ENCODE measurements around the gene VSTM2L.
A peak's percentile ranks its signal among the peaks of the same experiment; 100 is the strongest.

Gene VSTM2L

DNA sequence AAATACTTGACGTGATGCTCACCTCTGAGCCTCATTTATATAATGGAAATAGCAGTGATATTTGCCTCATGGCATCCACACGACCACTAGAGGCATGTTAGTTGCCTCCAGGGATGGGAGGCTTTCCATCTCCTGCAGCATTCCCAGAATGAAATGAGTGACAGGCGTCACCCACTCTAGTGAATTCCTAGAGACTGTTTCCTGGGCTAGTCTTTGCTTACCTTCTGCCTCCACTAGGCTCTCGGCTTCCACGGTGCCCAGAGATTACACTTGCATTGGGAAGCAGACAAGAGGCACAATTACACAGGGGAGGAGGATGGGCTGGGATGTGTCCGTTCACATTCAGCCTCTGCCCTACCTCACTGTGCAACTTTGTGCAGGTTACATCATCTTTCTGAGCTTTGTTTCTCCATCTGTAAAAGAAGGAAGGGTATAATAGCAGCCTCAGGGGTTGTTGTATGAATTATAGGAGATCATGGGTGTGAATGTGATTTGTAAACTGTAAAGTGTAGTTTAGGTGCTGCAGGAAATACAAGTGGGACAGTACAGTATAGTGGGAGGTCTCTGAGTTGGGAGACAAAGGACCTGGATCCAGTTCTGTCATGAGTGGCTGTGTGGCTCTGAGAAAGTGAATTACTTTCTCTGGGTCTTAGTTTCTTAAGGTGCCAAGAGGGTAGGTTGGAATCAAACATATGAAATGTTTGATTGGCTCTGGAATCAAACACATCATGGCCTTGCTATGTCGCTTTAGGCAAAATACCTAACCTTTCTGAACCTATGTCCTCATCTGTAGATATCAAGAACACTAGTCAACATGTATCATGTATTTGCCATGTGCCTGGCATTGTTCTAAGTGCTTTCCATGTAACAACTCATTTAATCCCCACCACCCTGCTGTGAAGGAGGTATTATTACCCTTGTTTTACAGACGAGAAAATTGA lies 3.6 kb upstream of the VSTM2L start:
- DNase-seq (ENCODE audit: low read depth in 2 of 2): no peak

DNA sequence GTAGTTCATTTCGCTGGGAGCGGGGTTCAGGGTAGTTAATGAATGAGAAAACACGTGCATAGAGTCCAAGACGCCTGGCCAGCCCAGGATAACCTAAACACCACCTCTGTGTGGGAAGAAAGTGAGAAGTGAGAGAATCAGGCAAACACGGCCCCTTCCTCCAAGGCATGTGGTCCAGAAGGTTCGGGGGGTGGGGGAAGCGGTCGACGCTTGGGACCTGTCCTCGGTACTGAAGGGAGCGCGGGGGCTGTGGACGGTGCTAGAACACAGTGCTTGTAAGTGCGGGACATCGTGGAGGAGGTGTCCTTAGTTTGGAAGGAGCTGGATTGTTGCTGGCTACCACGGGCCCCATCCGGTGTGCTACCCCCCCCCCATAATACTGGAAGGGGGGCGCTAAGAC lies 1.7 kb upstream of the VSTM2L start:
- DNase-seq (ENCODE audit: low read depth in 2 of 2): no peak

DNA sequence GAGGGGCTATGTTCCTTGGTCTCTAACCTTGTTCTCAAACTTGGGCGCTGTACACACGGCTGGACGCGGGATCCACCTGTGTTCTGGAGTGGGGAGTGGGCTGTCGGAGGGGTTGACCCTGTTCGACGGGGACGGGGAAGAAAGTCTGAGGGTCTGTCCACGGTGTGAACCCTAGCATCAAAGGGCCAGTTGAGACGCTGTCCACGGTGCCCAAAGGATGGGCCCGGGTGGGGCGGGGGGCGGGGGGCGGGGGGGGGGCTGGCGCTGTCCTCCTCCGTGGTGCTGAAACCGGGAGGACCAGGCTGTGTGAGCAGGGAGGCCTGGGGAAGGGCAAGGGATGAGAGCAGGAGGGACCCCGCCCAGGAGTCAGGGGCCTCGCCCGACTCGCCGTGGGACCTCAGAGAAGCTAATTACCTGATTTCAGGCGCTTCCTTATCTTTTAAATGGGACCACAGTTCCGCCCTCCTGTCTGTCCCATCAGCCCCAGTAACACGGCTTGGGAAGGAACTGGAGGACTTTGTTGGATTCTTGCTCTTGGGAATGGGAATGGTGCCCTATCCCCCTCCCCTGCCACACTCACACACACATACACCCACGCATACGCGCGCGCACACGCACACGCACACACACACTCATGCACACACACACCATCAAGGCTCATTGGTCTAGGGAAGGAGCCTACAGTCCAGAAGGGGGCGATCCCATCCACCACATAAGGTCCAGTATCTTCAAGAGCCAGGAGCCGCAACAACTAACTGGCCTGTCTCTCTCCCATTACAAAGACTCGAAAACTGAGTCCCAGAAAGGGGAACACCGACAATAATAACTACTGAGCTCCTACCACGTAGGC lies 1.0 kb upstream of the VSTM2L start:
- peak in 1 of 2 experiments; percentile 22 for DNase-seq (ENCODE audit: low read depth in 2 of 2)

DNA sequence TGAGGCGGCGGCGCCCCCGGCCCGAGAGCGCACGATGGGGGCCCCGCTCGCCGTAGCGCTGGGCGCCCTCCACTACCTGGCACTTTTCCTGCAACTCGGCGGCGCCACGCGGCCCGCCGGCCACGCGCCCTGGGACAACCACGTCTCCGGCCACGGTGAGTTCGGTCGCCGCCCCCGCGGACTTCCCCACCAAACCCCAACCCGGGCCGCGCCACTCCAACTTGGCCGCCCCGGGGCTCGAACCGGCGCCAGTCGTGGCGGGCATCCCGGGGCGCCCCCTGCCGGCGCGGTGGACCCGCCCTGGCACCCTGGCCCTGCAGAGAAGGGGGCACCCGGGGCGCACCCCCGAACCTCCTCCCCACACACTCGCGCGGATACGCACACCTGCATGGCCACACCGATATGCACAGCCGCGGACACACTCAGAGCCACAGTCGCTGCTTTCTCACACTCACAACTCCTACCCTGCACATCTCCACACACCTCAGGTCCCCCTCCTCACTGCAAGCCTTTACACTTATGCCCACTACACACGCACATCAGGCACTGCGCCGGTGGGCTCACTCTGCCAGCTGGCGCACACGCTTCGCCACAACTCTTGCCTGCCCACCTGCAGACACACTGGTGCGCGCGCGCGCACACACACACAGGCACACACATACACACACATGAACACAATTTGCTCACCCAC lies 535 bp downstream of the VSTM2L start:
- no peak for DNase-seq (ENCODE audit: low read depth in 2 of 2)

DNA sequence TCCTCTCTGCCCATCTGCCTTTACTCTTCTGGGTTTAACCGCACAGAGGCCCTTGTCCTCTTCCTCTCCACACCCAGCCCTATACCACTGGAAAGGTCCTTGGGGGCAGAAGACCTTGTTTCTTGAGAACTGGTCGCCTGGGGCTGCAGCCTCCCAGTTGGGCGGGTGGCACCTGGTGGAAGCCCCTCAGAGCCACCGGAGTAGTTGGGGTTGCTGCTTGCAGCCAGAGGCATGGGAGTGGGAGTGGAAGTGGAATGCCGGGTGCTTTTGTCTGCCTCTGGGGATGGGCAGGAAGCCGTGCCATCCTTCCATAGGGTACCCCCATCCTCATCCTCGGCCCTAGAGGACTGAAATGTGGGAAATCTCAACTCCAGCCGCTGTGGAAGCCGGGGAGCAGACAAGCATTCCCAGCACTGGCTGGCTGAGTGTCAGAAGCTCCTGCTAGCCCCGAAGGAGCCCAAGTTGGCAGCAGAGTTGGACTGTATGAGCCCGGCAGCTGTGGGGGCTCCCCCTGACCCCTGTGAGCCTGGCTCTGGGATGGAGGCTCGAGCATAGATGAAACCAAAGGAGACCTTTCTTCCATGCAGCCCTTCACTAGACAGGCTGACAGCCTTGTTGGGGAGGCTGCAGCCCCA lies 1.2 kb downstream of the VSTM2L start:
- no peak for DNase-seq (ENCODE audit: low read depth in 2 of 2)

DNA sequence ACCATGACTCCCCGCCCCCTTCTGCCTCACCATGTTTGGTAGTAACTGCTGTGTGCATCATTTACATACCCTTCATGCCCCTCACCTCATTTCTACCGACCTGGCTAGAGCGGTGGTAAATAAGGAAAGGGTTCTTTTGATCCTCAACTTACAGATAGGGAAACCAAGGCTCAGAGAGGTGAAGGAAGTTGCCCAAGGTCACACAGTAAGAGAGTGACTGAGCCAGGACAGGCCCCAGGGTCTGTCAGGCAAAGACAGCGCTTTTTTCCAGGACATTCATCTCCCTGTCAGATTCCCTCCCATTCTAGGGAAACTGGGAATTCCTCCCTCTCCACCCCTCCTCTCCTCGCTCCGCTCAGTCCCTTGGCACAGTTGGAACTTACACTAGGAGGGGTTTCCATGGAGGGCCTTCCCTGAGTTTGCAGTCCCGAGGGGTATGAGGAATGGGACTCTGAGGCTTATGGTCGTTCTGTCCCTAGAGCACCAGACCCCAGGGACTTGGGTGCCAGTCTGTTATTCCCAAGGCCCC lies 2.0 kb downstream of the VSTM2L start:
- no peak for DNase-seq (ENCODE audit: low read depth in 2 of 2)

DNA sequence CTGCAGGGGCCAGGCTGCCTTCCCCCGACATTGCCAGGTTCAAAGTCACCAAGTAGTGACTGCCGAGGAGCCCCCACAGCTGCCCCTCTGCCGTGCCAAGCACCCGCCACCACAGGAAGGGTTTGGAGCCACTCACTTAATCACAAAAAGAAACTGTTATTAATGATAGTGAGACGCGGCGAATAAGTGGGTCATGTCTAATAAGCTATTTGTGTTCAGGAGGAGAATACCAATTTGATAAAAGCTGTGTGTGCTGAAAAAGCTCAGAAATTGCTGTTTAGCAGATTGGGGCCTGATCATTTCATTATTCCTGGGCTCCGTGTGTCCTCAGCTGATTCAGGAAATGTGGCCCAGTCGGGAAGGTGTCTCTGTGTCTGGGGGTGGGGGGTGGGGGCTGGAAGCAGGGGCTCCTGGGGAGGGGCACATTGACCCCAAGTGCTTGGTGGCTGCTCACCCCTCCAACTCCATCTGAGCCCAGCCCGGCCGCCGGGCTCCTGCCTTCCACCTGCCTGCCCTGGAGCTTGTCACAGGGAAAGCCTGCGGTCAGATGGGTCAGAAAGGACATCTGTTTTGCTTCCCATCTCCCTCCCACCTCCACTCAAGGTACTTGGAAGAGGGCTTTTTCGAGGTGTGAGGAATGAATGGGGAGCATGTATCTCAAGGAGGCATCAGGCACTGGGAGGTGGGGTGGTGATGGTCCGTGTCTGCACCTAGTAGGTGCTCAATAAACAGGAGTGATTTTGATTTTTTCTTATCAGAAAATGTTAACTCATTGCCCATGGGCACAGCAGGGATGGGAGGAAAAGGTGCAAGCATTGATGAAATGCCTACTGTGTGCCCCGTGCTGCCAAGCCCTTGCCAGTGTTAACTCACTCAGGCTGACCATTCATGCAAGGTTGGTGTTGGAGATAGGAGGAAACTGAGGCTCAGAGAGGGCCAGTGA lies 3.0 kb downstream of the VSTM2L start:
- DNase-seq (ENCODE audit: low read depth in 2 of 2): no peak

DNA sequence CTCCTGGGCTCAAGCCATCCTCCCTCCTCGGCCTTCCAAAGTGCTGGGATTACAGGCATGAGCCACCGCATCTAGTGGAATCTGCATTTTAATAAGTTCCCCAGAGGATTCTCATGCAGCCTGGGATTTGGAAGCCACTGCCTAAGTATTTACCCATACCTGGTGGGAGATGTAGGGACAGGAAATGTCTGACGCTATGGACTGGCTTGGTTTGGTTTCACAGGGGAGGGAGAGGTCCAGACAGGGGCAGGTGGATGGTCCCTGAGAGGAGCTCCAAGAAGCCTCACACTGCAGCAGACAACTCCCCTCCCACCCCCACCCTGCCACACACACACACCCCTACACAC lies 4.4 kb downstream of the VSTM2L start:
- DNase-seq (ENCODE audit: low read depth in 2 of 2): no peak

DNA sequence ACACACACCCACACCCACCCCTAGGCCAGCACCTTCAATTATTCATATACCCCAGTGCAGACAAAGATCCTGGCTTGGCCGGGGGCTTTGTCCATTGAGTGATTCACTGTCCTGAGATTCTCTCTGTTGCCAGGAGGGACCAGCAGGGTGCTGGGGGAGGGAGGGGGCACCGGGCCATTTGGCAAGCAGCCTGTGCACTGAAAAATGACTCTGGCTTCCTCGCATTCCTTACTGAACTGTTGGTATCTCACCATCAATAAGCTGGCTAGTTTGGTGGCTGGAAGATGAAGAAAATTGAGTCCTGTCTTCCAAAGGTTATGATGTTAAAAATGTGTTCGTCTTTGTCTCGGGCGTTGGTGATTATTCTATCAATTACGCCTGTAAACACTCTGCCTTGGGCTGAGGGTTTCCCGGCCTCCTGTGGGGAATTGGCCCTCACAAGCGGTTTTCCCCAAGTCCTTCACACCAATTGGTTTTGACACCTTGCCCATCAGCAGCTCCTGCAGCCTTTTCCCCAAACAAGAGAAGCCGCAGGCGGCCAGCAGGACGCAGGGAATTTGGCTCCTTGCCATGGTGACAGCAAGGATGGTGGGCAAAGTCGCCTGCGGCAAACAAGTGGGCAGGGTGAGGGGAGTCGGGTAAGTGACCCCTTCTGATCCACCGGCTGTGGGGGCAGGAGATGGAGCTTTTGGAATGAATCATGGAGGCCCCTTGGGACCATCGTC lies 4.9 kb downstream of the VSTM2L start:
- DNase-seq (ENCODE audit: low read depth in 2 of 2): peak; percentile 40 to 52

DNA sequence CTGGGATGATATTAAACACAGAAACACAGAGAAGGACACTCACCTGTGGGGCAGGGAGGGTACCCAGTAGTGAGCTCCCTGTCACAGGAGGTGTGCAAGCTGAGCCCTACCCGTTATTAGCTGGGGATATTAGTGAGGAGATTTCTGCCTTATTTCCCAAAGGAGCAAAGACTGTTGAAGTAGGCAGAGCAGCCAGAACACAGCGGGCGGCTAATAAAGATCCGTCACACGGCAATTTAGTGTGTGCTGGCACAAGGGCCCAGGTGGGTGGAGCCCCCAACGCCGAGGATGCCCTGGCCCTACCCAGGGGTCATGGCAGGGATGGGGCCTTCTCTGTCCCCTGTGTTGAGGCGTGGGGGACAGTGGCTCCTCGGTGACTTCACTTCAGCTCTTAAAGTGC lies 8.3 kb downstream of the VSTM2L start:
- no peak for DNase-seq (ENCODE audit: low read depth in 2 of 2)

DNA sequence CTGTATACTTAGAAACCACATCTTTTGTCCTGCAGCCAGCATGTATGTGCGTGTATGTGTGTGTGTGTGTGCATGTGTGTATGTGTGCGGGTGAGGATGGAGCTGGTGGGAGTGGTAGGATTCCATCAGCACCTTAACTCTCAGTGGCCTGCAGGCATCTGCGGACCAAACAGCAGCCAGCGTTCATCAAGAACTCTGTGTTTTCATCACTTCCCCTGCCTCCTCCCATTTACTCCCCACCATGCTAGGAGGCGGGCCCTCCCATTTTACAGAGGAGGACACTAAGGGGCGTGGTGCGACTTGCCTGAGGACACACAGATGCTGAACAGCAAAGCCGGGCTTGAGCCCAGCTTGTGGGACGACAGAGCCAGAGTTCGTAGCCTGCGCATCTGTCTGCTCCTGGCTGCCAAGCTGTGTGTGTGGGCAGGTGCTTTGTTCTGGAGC lies 8.9 kb downstream of the VSTM2L start:
- DNase-seq (ENCODE audit: low read depth in 2 of 2): no peak

DNA sequence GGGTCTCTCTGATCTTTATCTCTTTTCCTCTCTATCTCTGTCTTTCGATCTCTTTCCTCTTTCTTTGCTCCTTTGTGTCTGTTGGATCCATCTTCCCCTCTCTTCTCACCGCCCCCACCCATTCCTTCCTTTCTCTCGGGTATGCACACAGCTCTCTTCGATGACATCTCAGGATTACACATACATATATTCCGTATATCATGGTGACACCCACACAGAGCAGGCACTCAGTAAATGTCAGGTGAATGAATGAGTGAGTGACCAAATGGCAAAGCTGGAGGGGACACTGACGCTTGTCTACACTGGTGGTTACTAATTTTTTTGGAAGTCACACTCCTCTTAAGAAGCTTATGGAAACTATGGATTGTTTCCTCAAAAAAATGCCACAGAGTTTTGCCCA lies 9.9 kb downstream of the VSTM2L start:
- no peak for DNase-seq (ENCODE audit: low read depth in 2 of 2)

DNA sequence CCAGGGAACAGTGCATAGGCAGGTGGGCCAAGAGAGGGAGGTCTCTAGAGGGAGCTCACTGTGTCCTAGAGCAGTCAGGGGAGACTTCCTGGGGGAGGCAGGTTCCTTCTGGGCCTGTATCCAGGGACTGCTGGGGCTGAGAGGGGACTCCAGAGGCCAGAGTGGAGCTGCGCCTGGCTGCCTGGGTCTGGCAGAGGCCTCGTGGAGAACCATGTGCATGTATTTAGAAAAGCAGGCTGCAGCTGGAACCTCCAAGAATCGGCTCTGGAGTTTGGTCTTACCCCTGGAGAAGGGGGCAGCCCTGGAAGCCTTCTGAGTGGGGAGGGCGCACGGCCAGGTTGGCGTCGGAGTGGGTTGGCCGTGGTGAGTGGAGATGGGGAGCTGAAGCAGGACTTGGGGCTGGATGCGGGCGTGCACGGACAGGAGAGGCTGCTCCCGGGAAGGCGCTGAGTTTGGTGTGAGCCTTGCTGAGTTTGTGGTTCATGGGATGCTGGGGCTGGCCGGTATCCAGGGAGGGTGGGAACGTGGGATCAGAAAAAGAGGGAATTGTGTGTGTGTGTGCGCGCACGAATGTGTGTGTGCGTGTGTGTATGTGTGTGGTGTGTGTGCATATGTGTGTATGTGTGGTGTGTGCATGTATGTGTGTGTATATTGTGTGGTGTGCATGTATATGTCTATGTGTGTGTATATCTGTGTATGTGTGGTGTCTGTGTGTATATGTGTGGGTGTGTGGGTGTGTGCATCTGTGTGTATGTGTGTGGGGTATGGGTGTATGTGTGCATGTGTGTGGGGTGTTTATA lies 10.8 kb downstream of the VSTM2L start:
- DNase-seq (ENCODE audit: low read depth in 2 of 2): no peak

DNA sequence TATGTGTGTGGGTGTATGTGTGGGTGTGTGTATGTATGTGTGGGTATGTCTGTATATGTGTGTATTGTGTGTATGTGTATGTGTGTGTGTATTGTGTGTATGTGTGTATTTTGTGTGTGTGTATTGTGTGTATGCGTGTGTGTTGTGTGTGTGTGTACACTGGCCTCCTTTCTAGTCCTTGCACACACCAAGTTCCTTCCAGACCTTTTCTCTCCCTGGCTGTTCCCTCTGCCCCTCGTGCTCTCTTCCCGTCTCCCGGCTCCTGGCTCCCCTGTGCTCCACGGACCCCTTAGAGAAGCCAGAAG lies 11.4 kb downstream of the VSTM2L start:
- no peak for DNase-seq (ENCODE audit: low read depth in 2 of 2)

DNA sequence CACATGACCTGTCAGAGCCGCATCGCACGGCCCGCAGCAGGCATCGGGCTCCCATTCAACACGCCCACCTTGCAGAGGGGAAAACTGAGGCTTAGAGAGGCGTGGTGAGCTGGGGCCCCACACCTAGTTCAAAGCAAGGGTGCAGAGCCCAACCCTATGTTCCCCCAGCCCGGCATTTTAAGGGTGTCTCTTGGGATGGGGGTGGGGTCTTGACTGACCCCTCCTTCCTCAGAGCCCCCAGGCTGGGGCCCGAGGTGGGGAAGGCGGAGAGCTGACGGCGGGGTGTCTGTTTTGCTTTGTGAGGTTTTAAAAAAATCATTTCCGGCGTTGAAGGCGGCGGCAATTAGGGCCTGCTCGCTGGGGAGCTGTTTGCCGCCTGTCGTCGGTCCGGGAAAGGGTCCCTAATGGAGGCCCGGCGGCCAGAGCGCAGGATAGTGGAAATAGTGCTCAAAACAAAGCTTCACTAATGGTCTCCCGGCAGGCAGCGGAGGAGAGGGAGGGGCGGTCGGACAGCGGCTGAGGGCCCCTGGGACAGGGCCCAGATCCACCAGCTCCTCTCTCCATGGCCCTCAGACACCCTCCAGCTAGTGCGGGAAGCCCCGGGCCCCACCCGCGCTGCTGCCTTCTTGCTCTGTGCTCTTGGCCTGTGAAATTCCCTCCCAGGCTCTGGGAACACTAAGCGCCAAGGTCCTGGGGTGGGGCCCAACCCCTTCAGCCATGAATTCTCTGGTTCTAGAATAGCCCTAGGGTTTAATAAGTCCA lies 11.9 kb downstream of the VSTM2L start:
- DNase-seq (ENCODE audit: low read depth in 2 of 2): no peak

DNA sequence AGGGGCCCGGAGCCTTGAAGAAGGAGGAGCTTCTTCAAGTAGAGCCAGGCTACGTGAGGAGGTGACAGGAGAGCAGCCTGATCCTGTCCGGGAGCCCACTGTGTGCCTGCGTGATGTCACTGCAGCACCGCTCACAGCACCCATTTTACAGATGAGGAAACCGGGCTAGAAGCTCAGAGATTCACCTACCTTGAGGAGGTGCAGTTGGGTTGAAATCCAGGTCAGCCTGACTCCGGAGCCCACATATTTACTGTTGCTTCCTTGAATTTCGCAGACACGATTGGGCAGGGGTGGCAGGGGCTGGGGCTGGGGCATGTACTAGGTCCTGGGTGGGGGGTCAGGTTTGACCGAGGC lies 12.5 kb downstream of the VSTM2L start:
- DNase-seq (ENCODE audit: low read depth in 2 of 2): no peak

DNA sequence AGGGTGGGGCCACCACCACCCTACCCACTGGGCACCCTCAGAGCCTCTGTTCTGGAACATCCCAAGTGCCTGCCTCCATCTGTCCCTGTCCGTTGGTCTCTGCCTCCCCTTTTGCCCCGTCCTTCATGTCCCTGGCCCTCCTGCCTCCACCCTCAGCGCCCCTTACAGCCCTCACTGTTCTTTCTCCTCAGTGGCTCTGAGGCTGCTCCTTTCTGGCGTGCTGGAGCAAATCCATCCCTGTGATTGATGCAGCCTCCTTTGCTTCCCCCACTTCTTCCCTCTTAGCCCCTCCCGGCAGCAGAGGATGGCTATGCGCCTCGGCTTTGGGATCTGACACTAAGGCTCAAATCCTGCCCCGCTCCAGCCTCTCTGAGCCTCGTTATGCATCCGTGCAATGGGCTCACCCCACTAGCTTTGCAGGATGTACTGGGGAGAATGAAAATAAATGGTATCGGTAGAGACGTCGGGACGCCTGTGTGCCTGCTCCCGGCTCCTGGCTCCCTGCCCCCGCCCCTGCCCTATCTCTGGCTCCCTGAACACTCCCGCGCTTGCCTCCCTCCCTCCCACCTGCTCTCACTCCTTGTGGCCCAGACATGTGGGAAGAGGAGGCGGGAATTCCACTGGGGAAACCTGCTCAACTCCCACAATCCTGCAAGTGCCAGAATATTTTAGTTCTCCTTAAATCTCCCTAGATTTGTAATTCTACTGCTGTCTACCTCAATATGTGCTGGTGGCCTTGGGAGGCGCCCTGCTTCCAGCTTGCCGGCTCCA lies 13.1 kb downstream of the VSTM2L start:
- no peak for DNase-seq (ENCODE audit: low read depth in 2 of 2)

DNA sequence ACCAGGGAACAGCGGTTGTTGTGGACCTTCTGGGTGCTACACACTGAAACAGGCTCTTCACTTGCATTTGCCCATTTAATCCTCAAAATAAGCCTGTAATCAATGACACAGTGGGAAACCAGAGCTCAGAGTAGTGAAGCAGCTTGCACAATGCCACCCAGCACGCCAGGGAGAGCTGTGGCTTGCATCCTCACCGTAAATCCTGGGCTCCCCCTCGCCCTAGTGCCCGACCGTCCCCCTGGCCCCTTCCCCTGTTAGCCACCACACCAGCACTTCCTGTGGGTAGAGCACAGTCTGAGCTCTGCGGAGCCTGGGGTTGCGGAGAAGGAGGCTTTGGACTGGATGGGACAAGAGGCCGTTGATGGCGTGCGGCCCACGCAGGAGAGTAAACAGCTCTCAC lies 14.5 kb downstream of the VSTM2L start:
- no peak for DNase-seq (ENCODE audit: low read depth in 2 of 2)

Measured in fibroblast of skin of left quadriceps (primary cell).